Muscle of back (tissue), 13 donors: ENCODE results near the gene SNX17. TPM values are rescaled to one million over a fixed set of nuclear protein-coding genes. Genes with fewer than 3 reads are reported as not detected.
"Not testable (repeated sequence)": the region's sequence is repeated elsewhere in the genome, so short reads cannot be mapped to it uniquely, and the experiment has no call there.

Source experiments
- DNase-seq, 3 donors: peaks; one replicate each; pipeline versions ENCODE4 v3.0.0 to v3.0.0-alpha.2; 2013
- long read RNA-seq, 9 donors: transcript quantifications; one replicate each; lab custom pipeline, GENCODE V29; 2026
- polyA plus RNA-seq, 10 donors: library from polyadenylated mRNA; unstranded; fragments of 120-200 nt; gene quantifications; one replicate each; pipeline ENCODE4 v1.2.1, GENCODE V29; 2013; ENCODE audit not compliant: insufficient read length in 10 of 10

SNX17 gene, protein sequence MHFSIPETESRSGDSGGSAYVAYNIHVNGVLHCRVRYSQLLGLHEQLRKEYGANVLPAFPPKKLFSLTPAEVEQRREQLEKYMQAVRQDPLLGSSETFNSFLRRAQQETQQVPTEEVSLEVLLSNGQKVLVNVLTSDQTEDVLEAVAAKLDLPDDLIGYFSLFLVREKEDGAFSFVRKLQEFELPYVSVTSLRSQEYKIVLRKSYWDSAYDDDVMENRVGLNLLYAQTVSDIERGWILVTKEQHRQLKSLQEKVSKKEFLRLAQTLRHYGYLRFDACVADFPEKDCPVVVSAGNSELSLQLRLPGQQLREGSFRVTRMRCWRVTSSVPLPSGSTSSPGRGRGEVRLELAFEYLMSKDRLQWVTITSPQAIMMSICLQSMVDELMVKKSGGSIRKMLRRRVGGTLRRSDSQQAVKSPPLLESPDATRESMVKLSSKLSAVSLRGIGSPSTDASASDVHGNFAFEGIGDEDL
- polyA plus RNA-seq, result 10 to 100 TPM; 61.3 to 88.8 (median 74.0) TPM
- long read RNA-seq, donor 1, transcript SNX17-201 (15 exons, 2,044 nt), result major isoform, 24 of 25 reads
- long read RNA-seq, donor 1, partial matches to known transcripts, result 0 of 25 reads
- long read RNA-seq, donor 1, other reads (novel, unspliced or antisense), result 0 of 25 reads
- long read RNA-seq, donor 2, transcript SNX17-201 (15 exons, 2,044 nt), result major isoform, 23 of 24 reads
- long read RNA-seq, donor 2, partial matches to known transcripts, result 0 of 24 reads
- long read RNA-seq, donor 2, other reads (novel, unspliced or antisense), result 0 of 24 reads
- long read RNA-seq, donor 3, result 0 reads
- long read RNA-seq, donor 4, transcript SNX17-201 (15 exons, 2,044 nt), result major isoform, 17 of 17 reads
- long read RNA-seq, donor 4, partial matches to known transcripts, result 0 of 17 reads
- long read RNA-seq, donor 4, other reads (novel, unspliced or antisense), result 0 of 17 reads
- long read RNA-seq, donor 5, transcript SNX17-201 (15 exons, 2,044 nt), result major isoform, 27 of 49 reads
- long read RNA-seq, donor 5, partial matches to known transcripts, result 20 of 49 reads
- long read RNA-seq, donor 5, other reads (novel, unspliced or antisense), result 0 of 49 reads
- long read RNA-seq, donor 6, transcript SNX17-201 (15 exons, 2,044 nt), result major isoform, 26 of 39 reads
- long read RNA-seq, donor 6, partial matches to known transcripts, result 13 of 39 reads
- long read RNA-seq, donor 6, other reads (novel, unspliced or antisense), result 0 of 39 reads
- long read RNA-seq, donor 7, transcript SNX17-201 (15 exons, 2,044 nt), result major isoform, 21 of 33 reads
- long read RNA-seq, donor 7, partial matches to known transcripts, result 11 of 33 reads
- long read RNA-seq, donor 7, other reads (novel, unspliced or antisense), result 0 of 33 reads
- long read RNA-seq, donor 8, transcript SNX17-201 (15 exons, 2,044 nt), result major isoform, 17 of 23 reads
- long read RNA-seq, donor 8, partial matches to known transcripts, result 5 of 23 reads
- long read RNA-seq, donor 8, other reads (novel, unspliced or antisense), result 0 of 23 reads
- long read RNA-seq, donor 9, partial matches to known transcripts, result 0 of 4 reads
- long read RNA-seq, donor 9, other reads (novel, unspliced or antisense), result 0 of 4 reads

DNA sequence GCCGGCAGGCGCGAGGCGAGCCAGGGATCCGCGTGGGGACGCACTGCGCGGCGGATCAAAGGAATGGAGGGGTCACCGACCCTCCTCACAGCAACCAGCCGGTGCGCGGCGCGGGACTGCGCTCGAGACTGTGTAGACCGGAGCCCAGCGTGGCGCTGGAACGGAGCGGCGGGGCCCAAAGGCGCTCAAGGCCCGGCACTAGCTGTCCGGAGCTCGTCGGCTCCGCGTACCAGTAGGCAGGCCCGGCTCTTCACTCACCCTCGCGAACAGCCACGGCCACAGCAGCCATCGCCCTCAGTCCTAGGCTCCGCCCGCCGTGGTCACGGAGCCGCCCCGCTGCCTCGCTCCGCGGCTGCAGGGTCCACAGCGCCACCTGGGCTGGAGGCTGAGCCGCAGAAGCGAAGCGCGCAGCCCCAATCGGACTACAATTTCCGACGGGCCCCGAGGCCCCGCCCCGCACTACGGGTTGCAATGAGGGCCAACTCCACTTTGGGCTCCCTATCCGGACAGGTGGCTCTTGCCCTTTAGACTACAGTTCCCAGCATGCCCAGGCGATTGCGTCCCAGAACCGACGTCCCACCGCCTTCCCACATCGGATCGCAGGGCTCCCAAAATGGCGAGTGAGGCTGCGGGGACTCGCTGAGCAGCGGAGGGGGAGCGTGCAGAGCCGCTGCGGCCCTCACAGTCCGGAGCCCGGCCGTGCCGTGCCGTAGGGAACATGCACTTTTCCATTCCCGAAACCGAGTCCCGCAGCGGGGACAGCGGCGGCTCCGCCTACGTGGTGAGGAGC is at the start of gene SNX17, which contains the start of gene EIF2B4:
SNX17 (plus strand) TSS at position 591 of the 790 bp plus-strand sequence; CDS start at position 719, 128 bp downstream.
EIF2B4 (minus strand) TSS at position 313 of the 790 bp plus-strand sequence; CDS start at position 289, 24 bp downstream.
- peak; percentile 99 to 100 (median 100) for DNase-seq

DNA sequence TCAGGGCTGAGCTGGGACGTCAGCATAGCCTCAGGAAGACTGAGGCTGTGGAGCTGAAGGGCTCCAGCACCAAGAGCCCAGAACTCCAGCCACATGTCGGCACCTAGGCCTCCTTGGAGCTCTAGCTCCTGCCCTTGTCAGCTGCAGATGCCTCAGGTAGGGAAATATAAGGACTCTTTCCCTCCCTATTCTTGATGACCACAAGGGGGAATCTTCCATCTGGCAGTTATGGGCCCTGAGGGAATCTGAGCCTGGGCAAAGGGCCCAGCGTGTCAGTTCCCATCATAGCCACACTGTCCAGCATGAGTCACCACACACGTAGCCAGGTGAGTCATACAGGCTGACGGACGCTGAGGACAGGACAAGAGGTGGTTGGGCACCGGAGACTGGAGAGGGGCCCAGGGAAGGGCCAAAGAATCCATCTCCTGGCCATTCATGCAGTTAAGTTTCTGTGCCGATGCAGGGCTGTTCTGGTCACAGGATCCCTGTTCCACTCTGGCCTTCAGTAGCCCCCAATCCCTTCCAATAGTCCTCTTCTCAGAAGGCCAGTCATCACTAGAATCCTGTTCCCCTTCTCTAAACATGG is 49.4 kb upstream of the SNX17 start:
- peak in 2 of 3 donors; percentile 12 to 89 for DNase-seq

DNA sequence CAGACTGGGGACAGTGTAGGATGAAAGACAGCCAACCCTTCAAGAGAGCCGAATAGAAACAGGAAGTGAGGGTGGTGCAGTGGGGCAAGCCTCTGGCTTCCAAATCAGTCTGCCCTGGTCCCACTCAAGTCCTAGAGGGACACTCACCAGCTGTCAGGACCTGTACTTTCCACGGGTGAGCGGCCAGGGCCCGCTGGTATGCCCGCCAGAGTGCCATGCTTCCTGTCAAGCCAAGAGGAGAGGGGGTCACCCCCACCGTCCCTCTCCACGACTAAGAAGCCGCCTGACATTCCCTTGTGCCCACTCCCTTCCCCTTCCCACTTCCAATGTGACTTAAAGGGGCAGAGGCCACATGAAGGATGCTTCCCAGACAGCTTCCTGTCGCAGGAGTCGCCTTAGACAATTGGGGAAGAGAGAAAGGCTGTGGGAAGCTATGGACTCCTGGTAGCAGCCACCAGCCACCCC is 48.1 kb upstream of the SNX17 start:
- no peak for DNase-seq

DNA sequence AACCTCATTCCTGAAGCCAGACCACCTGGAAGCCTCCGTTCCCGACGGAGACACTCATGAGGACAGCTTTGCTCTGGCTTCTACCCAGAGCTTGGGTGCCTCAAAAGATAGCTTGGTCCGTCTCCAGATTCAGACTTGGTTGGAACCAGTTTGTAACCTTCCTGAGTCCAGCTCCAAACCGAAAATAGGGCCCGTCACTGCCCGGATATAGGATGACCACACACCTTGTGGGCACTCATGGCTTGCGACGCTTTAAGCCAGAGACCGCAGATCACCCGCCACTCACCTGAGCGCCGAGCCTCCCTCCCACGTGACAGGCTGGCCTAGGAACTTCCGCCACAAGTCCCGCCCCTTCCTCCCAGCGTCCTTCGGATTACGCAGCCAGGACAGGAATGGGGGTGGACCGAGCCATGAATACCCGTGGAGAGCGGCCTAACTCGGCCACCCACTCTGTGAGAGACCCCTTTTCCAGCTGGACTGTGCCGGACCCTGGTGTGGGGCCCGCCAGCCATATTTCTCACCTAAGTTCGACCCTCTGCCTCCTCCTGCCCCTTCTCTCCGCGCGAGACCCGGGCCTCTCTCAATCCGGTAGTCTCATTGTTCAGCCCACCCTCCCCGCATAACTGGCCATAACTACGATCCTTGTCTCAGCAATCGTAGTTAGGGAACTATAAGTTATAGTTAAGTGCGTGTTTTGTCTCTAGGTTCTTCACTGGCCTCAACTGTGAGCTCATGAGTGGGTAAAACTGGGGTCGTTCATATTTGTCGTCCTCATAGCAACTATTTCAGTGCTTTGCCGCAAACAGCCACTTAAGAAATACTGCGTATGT is 47.4 kb upstream of the SNX17 start, which contains the start of gene MPV17:
MPV17 (minus strand) TSS at position 332 of the 830 bp plus-strand sequence. CDS start 580 bp downstream, outside the sequence.
- DNase-seq, result peak; percentile 91 to 97 (median 92)

DNA sequence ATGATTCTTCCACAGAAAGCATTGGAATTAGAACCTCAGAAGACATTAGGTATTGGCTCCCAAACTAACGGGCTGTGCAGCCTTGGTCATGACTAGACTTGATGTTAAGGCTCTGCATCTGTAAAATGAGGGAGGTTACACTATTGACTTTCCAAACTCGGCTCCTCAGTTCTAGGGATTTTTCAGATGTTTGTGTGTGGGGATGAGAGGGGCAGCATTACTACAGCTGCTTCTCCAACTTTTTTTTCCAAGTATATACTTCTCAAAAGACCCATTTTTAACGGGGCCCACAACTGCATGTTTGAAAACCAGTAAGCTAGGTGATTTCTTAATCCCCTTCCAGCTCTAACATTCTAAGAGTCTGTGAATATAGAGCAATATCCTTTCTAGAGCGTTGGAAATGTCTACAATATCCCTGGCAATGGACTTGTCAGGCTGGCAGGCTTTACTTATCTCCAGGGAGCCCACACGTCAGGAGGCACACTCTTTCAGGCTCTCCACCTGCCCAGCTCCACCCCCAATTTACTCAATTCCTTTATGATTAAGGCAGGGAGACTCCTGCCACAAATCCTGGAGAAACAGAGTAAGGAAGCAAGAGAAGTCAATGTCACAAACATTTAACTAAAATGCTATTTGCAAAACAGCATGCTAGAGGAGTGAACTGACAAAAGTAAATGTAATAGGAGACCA is 46.7 kb upstream of the SNX17 start:
- no peak for DNase-seq

DNA sequence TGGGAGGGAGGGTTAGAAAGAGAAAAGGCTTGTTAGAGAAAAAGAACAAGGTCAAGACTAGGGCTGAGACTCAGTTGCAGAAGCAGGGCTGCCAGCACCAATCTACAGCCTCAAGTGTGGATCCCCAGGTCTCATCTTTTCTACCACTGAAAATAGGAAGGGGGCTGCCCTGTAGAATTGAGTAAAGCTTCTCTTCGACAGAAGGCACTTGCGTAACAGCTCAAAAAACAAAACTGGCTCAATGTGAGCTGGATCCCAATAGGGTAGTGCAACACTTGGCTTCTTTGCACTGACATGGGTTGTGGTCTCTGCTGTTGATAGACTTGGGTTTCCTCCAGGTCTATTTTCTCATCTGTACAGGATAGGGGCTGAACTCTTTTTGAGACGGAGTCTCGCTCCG is 45.7 kb upstream of the SNX17 start:
- no peak for DNase-seq

DNA sequence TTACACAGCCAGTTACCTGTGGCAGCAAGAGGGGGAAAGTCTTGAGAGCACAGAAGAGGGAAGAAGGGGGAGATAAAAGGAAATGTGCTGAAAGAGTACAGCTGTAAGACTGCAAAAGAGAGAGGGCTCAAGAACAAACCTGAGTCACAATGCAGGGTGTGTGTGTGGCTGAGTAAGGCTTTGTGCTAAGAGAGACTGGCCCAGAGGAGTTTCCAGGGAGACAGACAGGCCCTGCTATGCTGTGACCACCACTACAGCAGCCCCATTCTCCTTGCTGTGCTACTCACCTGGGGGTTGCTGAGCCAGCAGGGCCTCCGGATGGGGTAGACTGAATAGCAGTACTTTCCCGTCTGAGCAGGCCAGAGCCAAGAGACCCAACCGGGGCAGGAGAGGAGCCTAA is 35.1 kb upstream of the SNX17 start:
- no peak for DNase-seq

DNA sequence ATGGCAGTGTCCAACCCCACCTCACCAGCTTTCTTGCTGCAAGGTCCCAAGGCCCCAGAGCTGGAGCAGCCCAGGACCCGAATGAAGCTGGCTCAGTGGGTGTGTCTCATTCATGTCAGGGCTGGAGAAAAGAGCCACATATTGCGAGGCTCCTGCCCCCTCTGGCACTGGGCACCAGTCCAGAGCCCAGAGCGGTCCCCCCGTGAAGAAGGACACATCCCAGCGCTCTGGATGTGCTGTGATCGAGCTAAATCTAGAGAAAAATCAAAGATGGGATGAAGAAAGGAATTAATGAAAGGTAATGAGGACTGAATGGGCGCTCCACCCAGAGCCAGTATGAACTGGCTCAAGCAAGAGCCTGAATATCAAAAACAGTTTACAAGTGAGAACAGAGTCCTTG is 34.2 kb upstream of the SNX17 start:
- no peak for DNase-seq

DNA sequence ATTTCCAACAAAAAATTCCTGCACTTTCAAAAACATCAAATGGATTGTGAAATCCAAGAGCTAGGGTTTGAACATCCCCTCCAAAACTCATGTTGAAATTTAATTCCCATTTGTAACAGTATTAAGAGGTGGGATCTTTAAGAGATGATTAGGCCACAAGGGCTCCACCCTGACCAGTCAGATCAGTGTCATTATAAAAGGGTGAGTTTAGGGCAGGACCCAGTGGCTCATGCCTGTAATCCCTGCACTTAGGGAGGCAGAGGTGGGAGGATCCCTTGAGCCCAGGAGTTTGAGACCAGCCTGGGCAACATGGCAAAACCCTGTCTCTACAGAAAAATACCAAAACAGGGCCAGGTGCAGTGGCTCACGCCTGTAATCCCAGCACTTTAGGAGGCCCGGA is 22.8 kb upstream of the SNX17 start:
- DNase-seq, result no peak

DNA sequence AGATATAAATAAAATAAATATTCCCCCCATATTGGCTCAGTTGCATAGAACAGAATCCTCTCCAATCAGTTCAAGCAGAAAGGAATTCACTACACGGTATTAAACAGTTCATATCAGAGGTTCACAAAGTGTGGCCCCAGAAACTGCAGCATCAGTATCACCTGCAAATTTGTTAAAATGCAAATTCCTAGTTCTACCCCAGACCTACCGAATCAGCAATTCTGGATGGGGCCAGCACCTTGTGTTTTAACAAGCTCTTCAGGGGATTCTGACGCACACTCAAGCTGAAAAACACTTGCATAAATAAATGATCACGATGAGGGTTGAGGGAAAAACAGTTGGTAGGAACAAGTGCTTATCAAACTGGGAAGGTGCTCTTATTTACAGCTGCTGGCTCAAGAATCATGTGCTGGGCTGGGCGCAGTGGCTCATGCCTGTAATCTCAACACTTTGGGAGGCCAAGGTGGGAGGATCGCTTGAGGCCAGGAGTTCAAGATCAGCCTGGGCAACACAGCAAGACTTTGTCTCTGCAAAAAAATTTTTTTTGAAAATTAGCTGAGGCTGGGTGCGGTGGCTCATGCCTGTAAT is 20.2 kb upstream of the SNX17 start:
- no peak for DNase-seq

DNA sequence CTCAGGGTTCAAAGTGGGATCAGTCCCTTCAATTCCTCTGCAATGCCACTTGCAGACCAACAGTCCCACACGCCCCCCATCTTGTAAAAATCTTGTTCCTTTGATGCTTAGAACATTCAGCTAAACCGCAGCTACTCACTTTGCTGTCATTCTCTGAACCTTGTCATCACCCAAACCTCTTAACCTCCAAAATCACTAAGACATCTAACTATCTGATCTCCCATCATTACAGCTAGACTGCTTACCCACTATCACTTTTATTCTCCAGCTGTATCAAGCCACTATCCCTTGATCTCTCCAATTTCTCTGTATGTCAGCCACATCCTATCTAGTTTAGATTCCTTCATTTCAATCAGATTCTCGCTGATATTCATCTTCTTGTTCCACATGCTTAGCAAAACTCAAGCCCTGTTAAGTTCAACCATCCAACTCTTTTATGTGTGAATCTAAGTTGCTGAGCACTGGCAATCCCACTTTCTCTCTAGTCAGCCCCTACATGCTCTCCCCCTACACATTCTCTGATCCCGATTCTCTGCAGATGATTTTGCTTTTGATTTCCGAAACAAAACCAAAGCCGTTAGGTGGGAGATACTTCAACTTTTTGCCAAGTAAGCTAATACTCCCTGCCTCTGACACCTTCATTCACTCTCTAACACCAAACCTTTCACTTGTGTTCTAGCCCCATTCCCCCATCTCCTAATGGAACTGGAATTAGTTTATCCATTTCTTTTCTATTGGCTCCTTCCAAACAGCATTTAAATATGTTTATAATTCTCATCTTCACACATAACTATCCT is 18.4 kb upstream of the SNX17 start:
- DNase-seq, result no peak

DNA sequence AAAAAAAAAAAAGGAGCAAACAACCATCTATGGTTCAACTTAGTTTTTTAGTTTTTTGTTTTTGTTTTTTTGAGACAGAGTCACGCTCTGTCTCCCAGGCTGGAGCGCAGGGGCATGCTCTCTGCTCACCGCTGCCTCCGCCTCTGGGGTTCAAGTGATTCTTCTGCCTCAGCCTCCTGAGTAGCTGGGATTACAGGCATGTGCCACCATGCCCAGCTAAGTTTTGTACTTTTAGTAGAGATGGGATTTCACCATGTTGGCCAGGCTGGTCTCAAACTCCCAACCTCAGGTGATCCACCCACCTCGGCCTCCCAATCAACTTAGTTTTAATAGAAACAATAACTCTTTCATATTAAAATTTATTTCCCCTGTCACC is 17.0 kb upstream of the SNX17 start:
- DNase-seq, result not testable (repeated sequence)

DNA sequence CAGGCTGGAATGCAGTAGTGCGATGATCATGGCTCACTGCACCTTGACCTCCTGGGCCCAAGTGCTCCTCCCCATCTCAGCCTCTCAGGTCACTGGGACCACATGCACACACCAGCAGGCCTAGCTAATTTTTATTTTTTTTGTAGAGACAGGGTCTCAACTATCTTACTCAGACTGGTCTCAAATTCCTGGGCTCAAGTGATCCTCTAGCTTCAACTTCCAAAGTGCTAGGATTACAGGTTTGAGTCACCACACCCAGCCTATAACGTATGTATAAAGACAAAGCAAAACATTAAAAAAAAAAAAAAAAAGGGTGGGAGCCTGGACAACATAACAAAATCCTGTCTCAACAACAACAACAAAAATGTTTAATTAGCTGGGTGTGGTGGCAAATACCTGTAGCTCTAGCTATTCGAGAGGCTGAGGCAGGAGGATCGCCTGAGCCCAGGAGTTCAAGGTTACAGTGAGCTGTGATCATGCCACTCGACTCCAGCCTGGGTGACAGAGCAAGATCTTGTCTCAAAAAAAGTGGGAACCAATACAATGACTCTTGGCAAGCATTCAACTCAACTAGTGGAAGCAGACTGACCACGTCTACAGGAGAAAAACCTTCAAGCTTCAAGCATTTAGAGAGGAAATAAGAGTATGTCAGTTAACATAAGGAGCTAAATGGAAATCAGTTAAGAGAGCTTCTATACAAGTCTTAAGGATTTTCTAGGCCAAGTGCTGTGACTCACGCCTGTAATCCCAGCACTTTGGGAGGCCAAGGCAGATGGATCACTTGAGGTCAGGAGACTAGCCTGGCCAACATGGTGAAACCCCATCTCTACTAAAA is 16.4 kb upstream of the SNX17 start:
- no peak for DNase-seq

DNA sequence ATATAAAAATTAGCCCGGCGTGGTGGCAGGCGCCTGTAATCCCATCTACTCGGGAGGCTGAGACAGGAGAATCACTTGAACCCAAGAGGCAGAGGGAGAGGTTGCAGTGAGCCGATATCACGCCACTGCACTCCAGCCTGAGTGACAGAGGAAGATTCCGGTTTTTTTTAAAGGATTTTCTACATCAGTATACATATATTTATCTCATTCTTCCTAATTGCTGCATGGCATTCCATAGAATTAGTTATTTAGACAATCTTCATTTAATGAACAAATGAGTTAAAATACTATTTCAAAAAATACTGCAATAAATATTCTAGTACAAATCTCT is 15.9 kb upstream of the SNX17 start:
- DNase-seq, result no peak

DNA sequence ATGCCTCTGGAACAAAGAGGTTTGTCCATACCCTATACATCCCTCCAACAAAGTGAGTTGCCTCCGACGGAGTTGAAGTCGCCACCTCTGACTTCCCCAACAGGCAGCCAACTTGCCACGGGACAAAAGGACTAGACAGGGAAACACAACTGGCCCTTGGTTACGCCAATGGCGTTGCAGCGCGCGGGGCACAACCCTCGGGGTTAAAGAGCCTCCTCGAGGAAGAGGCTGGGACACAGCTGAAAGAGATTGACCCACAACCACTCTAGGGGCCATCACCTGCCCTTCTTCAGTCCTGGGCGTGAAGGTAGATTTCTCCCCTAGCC is 14.4 kb upstream of the SNX17 start:
- DNase-seq, result no peak
